CD4-positive, alpha-beta T cell (primary cell): Measurements from ENCODE around the gene CSHL1. TPM values are rescaled to one million over a fixed set of nuclear protein-coding genes. Genes with fewer than 3 reads are reported as not detected.
"Not testable (repeated sequence)": the region's sequence is repeated elsewhere in the genome, so short reads cannot be mapped to it uniquely, and the experiment has no call there.

Source experiments
- ATAC-seq: fragments of 200-7000 bp; cut with Tn5 transposase; one replicate; pipeline ENCODE4 v1.10.0; 2022; ENCODE audit warnings: mild to moderate bottlenecking; ENCODE audit not compliant: poor library complexity
- CTCF ChIA-PET: fragments of 350-600 bp; sonication (Branson Sonifier 250); formaldehyde crosslinking; loops from one replicate; lab custom pipeline; 2021; ENCODE audit warnings: antibody characterized with exemption, inconsistent platforms; lab: Charles Lee
- POLR2A ChIA-PET: fragments of 350-600 bp; sonication (Branson Sonifier 250); formaldehyde crosslinking; loops from one replicate; lab custom pipeline; 2021; ENCODE audit warnings: antibody characterized with exemption, inconsistent platforms; lab: Charles Lee
- DNase-seq, 14 experiments: peaks; one replicate each; pipeline ENCODE4 v3.0.0-alpha.2; 2013 to 2020; ENCODE audit warnings: mixed read lengths in 2 of 14
- H3K27ac ChIP-seq, 2 donors: one replicate each; pipeline versions ENCODE4 v1.5.1 to v1.7.0; 2013; ENCODE audit warnings: low read length in 2 of 2, low read depth in 1 of 2, mild to moderate bottlenecking in 1 of 2
- H3K27me3 ChIP-seq, 2 experiments: 1 replicate in 1 of 2; 2 replicates in 1 of 2; pipeline versions ENCODE4 v1.6.1 to v1.7.0; 2013; ENCODE audit warnings: low read length in 2 of 2, control low read depth in 1 of 2, mild to moderate bottlenecking in 1 of 2, moderate library complexity in 1 of 2; ENCODE audit not compliant: insufficient read depth in 2 of 2, control insufficient read depth in 1 of 2
- H3K36me3 ChIP-seq: one replicate; pipeline ENCODE4 v1.6.1; 2013; ENCODE audit warnings: low read length, control low read depth; ENCODE audit not compliant: insufficient read depth
- H3K4me1 ChIP-seq: one replicate; pipeline ENCODE4 v1.6.1; 2013; ENCODE audit warnings: low read length, control low read depth; ENCODE audit not compliant: insufficient read depth
- H3K4me3 ChIP-seq: one replicate; pipeline ENCODE4 v1.5.1; 2013; ENCODE audit warnings: mild to moderate bottlenecking, low read length, moderate library complexity
- H3K9me3 ChIP-seq, 2 experiments: 1 replicate in 1 of 2; 2 replicates in 1 of 2; pipeline versions ENCODE4 v1.6.1 to v1.7.0; 2013; ENCODE audit warnings: low read length in 2 of 2, mild to moderate bottlenecking in 2 of 2, control low read depth in 1 of 2, moderate library complexity in 1 of 2; ENCODE audit not compliant: control insufficient read depth in 1 of 2, insufficient read depth in 1 of 2
- H3K27ac Mint-ChIP-seq: one replicate; pipeline ENCODE4 v1.8.0; 2020; ENCODE audit warnings: mixed read lengths
- H3K27me3 Mint-ChIP-seq: one replicate; pipeline ENCODE4 v1.8.0; 2021; ENCODE audit warnings: mixed read lengths
- H3K36me3 Mint-ChIP-seq: one replicate; pipeline ENCODE4 v1.8.0; 2021; ENCODE audit warnings: low read depth, mixed read lengths
- H3K4me1 Mint-ChIP-seq: one replicate; pipeline ENCODE4 v1.8.0; 2021; ENCODE audit warnings: low read depth, mixed read lengths
- H3K4me3 Mint-ChIP-seq: one replicate; pipeline ENCODE4 v1.8.0; 2020; ENCODE audit warnings: mild to moderate bottlenecking, mixed read lengths
- H3K9me3 Mint-ChIP-seq: one replicate; pipeline ENCODE4 v1.8.0; 2020; ENCODE audit warnings: mixed read lengths
- intact Hi-C, 2 experiments: fragments of 100-400 bp; cut with DNase I in 1 of 2; cut with micrococcal nuclease in 1 of 2; formaldehyde crosslinking; loops; one replicate each; pipeline versions ENCODE4 v1.15.1 to v1.9.0; 2023 to 2025; cut with DNase I, micrococcal nuclease
- total RNA-seq, 174 experiments: library from RNA in 2 of 174; stranded (reverse) in 2 of 174; gene quantifications; one replicate each; pipeline ENCODE4 v1.2.3 and lab custom pipeline; 2021 to 2026
- TF ChIP-seq, protein P1 (sequence below): fragments of 200-600 bp; IDR thresholded peaks from one replicate; pipeline ENCODE4 v1.8.0; 2022; ENCODE audit warnings: antibody characterized with exemption, mild to moderate bottlenecking

CSHL1 gene
- total RNA-seq, 2 experiments from 2014 or later: not detected

GRCh38 chr17:63914471-63914870, 3.4 kb upstream of the CSHL1 start:
- Histone ChIP-seq H3K4me3 (no peak overlapping the region), H3K36me3 (no peaks in the 10 kb centered on the region), H3K9me3 (no peaks in the 10 kb centered on the region), H3K27me3 (no peaks in the 10 kb centered on the region), H3K27ac (no peak overlapping the region), H3K4me1 (peaks cover 15% of the 10 kb centered on the region)
- DNase-seq (no peak), ATAC-seq (no peak)
- no peaks in the 10 kb centered on the region for H3K27me3 Mint-ChIP-seq
- H3K36me3 Mint-ChIP-seq: no peaks in the 10 kb centered on the region
- TF ChIP-seq, protein P1, sequence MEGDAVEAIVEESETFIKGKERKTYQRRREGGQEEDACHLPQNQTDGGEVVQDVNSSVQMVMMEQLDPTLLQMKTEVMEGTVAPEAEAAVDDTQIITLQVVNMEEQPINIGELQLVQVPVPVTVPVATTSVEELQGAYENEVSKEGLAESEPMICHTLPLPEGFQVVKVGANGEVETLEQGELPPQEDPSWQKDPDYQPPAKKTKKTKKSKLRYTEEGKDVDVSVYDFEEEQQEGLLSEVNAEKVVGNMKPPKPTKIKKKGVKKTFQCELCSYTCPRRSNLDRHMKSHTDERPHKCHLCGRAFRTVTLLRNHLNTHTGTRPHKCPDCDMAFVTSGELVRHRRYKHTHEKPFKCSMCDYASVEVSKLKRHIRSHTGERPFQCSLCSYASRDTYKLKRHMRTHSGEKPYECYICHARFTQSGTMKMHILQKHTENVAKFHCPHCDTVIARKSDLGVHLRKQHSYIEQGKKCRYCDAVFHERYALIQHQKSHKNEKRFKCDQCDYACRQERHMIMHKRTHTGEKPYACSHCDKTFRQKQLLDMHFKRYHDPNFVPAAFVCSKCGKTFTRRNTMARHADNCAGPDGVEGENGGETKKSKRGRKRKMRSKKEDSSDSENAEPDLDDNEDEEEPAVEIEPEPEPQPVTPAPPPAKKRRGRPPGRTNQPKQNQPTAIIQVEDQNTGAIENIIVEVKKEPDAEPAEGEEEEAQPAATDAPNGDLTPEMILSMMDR: no peak
- intact Hi-C loops: loop anchor here in 1 of 2 experiments (5.0 kb wide), 1 partner anchor 368 kb away; no protein-coding TSS in a partner anchor
- no peak overlapping the region for H3K4me3 Mint-ChIP-seq
- no peaks in the 10 kb centered on the region for H3K9me3 Mint-ChIP-seq
- H3K4me1 Mint-ChIP-seq: peaks cover 5% of the 10 kb centered on the region
- CTCF ChIA-PET: interaction anchor here (1.6 kb wide), 1 partner anchor 111 kb away, joined by 4 read pairs; no protein-coding TSS in a partner anchor
- POLR2A ChIA-PET: no interaction called here
- no peak overlapping the region for H3K27ac Mint-ChIP-seq

DNA sequence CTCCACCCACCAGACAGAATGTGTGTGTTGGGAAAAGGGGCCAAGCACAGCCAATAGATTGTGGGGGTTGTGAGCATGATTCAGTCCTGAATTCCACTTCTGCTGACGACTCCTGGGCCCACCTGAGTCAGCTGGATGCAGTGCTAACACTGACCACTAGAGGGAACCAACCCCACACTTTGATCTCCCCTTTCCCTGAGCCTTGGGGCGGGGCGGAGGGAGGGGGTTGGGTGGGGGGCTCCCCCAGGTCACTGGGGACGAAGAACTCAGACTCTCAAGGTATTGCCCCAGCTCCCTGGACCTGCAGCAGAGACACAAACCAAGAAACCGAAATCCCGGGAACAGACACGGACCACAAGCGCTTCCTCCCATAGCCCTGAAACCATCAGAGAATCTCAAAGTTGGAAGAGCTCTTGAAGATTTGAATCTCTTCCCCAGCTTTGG, 621 bp upstream of the CSHL1 start:
- Mint-ChIP-seq H3K36me3 (no peaks in the 10 kb centered on the region), H3K4me1 (no peaks in the 10 kb centered on the region)
- POLR2A ChIA-PET: interaction anchor here (0.7 kb wide), 1 partner anchor 222 kb away, joined by 4 read pairs; no protein-coding TSS in a partner anchor

DNA sequence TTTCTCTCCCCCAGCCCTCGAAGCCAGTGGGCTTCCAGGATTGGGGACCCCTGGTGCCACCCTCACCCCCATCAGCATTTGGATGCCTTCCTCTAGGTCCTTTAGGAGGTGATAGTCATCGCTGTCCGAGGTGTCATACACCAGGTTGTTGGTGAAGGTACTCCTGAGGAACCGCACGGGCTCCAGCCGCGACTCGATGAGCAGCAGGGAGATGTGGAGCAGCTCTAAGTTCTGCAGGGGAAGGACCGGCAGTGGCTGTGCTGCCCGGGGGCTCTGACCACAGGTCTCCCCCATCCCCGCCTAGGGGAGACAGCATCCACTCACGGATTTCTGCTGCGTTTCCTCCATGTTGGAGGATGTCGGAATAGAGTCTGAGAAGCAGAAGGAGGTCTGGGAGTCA, 962 bp downstream of the CSHL1 start:
- DNase-seq (no peak), ATAC-seq (no peak)
- TF ChIP-seq, protein P1: no peak
- H3K9me3 ChIP-seq: no peaks in the 10 kb centered on the region
- ChIA-PET POLR2A (no interaction called here), CTCF (interaction anchor here (1.3 kb wide), 1 partner anchor 9 kb away, joined by 3 read pairs; no protein-coding TSS in a partner anchor)
- H3K4me1 ChIP-seq: peaks cover 9% of the 10 kb centered on the region
- no peaks in the 10 kb centered on the region for H3K9me3 Mint-ChIP-seq
- H3K4me3 ChIP-seq: no peak overlapping the region
- no peak overlapping the region for H3K4me3 Mint-ChIP-seq
- H3K36me3 ChIP-seq: no peaks in the 10 kb centered on the region
- no peaks in the 10 kb centered on the region for H3K27me3 Mint-ChIP-seq
- no peaks in the 10 kb centered on the region for H3K4me1 Mint-ChIP-seq
- H3K36me3 Mint-ChIP-seq: no peaks in the 10 kb centered on the region
- H3K27me3 ChIP-seq: no peaks in the 10 kb centered on the region
- H3K27ac Mint-ChIP-seq: no peak overlapping the region
- H3K27ac ChIP-seq: no peak overlapping the region
- intact Hi-C loops: loop anchor here in 1 of 2 experiments (2.0 to 5.0 kb wide), 2 partner anchors 225 to 372 kb away; no protein-coding TSS in a partner anchor

More for the DNA sequence above, 621 bp upstream of the CSHL1 start:
- CTCF ChIA-PET: interaction anchor here (1.0 to 1.5 kb wide), 4 partner anchors 21 to 222 kb away, joined by 4 to 6 read pairs (median 4); no protein-coding TSS in a partner anchor
- Histone ChIP-seq H3K4me1 (peaks cover 9% of the 10 kb centered on the region), H3K36me3 (no peaks in the 10 kb centered on the region), H3K27ac (no peak overlapping the region), H3K27me3 (no peaks in the 10 kb centered on the region), H3K4me3 (no peak overlapping the region), H3K9me3 (no peaks in the 10 kb centered on the region)
- H3K9me3 Mint-ChIP-seq: no peaks in the 10 kb centered on the region
- intact Hi-C loops: loop anchor here in 1 of 2 experiments (2.0 to 5.0 kb wide), 2 partner anchors 223 to 371 kb away; no protein-coding TSS in a partner anchor
- TF ChIP-seq, protein P1: peak; percentile 78
- H3K27me3 Mint-ChIP-seq: no peaks in the 10 kb centered on the region
- ATAC-seq (peak; percentile 86), DNase-seq (peak; percentile 43 to 80 (median 56))
- no peak overlapping the region for H3K27ac Mint-ChIP-seq
- no peak overlapping the region for H3K4me3 Mint-ChIP-seq

- H3K27ac ChIP-seq, H3K4me3 Mint-ChIP-seq, H3K27me3 ChIP-seq, H3K4me3 ChIP-seq, POLR2A ChIA-PET, H3K9me3 Mint-ChIP-seq, H3K27me3 Mint-ChIP-seq, H3K4me1 Mint-ChIP-seq, H3K4me1 ChIP-seq, H3K27ac Mint-ChIP-seq, ATAC-seq, intact Hi-C loops, H3K36me3 Mint-ChIP-seq, CTCF ChIA-PET, H3K9me3 ChIP-seq, DNase-seq, H3K36me3 ChIP-seq: not testable (repeated sequence)
Measured at GRCh38 chr17:63909586-63909985, 1.5 kb downstream of the CSHL1 start.

GRCh38 chr17:63907161-63907778, 3.8 kb downstream of the CSHL1 start:
- H3K4me3 Mint-ChIP-seq, H3K36me3 ChIP-seq, H3K4me1 Mint-ChIP-seq, POLR2A ChIA-PET, H3K4me3 ChIP-seq, H3K27ac Mint-ChIP-seq, ATAC-seq, H3K4me1 ChIP-seq, H3K9me3 ChIP-seq, H3K36me3 Mint-ChIP-seq, intact Hi-C loops, H3K27ac ChIP-seq, H3K27me3 ChIP-seq, H3K9me3 Mint-ChIP-seq, H3K27me3 Mint-ChIP-seq: not testable (repeated sequence)
- DNase-seq: peak in 1 of 14 experiments; percentile 37
- CTCF ChIA-PET: interaction anchor here (1.7 kb wide), 1 partner anchor 12 kb away, joined by 5 read pairs; no protein-coding TSS in a partner anchor
